GM12864 (cell line): ENCODE results near the gene GAD1.
A peak's percentile ranks its signal among the peaks of the same experiment; 100 is the strongest.

Experiments used
- DNase-seq: peaks from one replicate; pipeline ENCODE4 v3.0.0-alpha.2; 2011; ENCODE audit warnings: low read depth
- H3K4me3 ChIP-seq: 2 replicates; pipeline ENCODE4 v1.5.1; 2011; ENCODE audit warnings: mild to moderate bottlenecking, low read depth, low read length, control low read depth
- CTCF ChIP-seq: IDR thresholded peaks from 2 replicates; pipeline ENCODE4 v1.5.1; 2011; ENCODE audit warnings: low read depth, mild to moderate bottlenecking, moderate library complexity, low read length, control low read depth, inconsistent platforms; ENCODE audit errors: missing control alignments

GAD1 gene

GRCh38 chr2:170862286-170862902, 45.7 kb downstream of the GAD1 start:
- no peak overlapping the region for H3K4me3 ChIP-seq
- TF ChIP-seq CTCF: no peak
- DNase-seq: no peak

DNA sequence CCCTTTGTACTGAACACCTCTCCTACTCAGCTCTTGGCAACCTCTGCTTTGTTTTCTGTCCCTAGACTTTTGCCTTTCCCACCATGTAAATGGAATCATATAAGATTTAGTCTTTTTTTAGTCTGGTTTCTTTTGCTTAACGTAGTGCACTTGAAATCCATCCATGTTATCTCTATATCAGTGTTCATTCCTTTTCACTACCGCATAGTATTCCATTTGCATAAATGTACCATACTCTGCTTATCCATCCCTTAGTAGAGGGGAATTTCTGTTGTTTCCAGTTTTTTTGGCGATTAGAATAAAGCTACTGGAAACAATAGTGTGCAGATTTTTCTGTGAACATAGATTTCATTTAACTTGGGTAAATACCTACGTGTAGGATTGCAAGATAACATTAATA, 46.4 kb downstream of the GAD1 start:
- no peak for TF ChIP-seq CTCF
- H3K4me3 ChIP-seq: no peak overlapping the region
- no peak for DNase-seq

DNA sequence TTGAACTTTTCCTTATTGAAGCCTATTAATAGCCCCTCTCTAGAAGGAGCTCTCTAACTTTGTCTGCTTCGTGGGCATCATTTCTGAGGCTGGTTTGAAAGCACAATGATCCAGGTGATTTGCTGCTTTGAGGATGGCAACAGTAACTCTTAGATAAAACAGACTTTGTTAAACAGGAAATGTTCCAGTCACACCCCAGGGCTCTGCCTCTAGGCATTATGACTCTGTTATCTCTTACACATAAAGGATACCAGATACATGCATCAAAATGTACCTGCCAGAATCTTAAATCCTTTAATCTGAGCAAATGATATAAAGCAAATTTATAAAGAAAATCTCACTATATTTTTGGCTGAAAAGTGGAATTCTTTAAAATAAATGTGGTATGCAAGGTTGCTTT, 52.3 kb downstream of the GAD1 start:
- no peak overlapping the region for H3K4me3 ChIP-seq
- no peak for TF ChIP-seq CTCF
- no peak for DNase-seq

- no peak overlapping the region for H3K4me3 ChIP-seq
- TF ChIP-seq CTCF: no peak
- no peak for DNase-seq
These were observed 52.8 kb downstream of the GAD1 start for GRCh38 chr2:170869461-170869860.

GRCh38 chr2:170873035-170873692, 56.5 kb downstream of the GAD1 start:
- DNase-seq: peak; percentile 36
- peak; percentile 98 for TF ChIP-seq CTCF
- peak overlapping the region; percentile 14; the same call in 1 of the 2 replicates for H3K4me3 ChIP-seq

DNA sequence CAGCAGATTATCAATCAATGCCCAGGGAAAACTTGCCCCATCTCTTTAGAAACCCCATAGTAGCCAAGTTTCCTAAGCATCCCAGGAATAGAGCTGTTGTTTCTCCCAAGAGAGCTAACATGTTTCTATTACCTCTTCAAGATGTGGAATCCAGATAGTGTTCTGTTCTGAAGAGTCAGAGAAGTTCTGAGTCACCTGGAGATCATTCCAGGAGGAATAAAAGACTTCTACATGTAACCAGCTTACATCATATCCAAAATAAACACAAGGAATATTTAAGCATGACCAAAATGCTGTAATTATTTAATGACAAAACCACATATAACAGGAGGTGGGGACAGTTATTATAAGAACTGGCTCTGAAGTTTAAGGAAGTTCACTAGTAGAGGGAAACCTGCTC, 61.4 kb downstream of the GAD1 start:
- no peak overlapping the region for H3K4me3 ChIP-seq
- no peak for DNase-seq
- TF ChIP-seq CTCF: no peak

DNA sequence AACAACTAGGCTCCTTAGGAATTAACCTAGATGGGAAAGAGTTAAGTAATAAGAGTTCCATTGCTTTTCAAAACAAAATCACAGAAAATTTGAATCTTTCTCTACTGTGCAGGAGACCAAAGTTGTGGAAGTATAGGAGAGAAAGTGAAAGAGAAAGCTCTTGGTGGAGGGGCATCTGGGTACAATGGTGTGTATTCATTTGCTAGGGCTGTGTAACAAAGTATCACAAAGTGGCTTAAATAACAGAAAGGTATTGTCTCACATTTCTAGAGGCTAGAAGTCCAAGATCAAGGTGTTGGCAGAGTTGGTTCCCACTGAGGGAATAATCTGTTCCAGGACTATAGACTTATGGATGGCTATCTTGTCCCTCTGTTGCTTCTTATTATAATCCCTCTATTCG, 61.8 kb downstream of the GAD1 start:
- no peak overlapping the region for H3K4me3 ChIP-seq
- no peak for TF ChIP-seq CTCF
- DNase-seq: no peak
